HCT116 (cell line): ENCODE data around the gene ZNF2. TPM values are rescaled to one million over a fixed set of nuclear protein-coding genes. Genes with fewer than 3 reads are reported as not detected.

Source experiments
- ATAC-seq: fragments of 200-7000 bp; cut with Tn5 transposase; 2 replicates; pipeline ENCODE4 v1.9.1; 2020; ENCODE audit warnings: mild to moderate bottlenecking, moderate library complexity
- BruUV-seq: library from RNA; stranded (reverse); fragments of 400-500 nt; replicated peaks from 2 replicates; lab custom pipeline; 2021; lab: Mats Ljungman, UMichigan
- CTCF ChIA-PET: fragments of 300-600 bp; sonication (Branson Sonifier 250); formaldehyde crosslinking; loops from one replicate; lab custom pipeline; 2021; ENCODE audit warnings: antibody characterized with exemption; lab: Charles Lee
- POLR2A ChIA-PET: fragments of 300-600, 350-600 bp; sonication (Branson Sonifier 250); formaldehyde crosslinking; loops from one replicate; lab custom pipeline; 2021; ENCODE audit warnings: antibody characterized with exemption; lab: Charles Lee
- RAD21 ChIA-PET, 2 experiments: fragments of 300-600 bp; sonication (Branson Sonifier 250); formaldehyde crosslinking; loops; one replicate each; lab custom pipeline; 2023; ENCODE audit warnings: low total read pairs in 2 of 2; ENCODE audit not compliant: uncharacterized antibody in 2 of 2, unreplicated experiment in 2 of 2, low non-redundant PET in 1 of 2; lab: Charles Lee
- DNase-seq: peaks from one replicate; pipeline ENCODE4 v3.0.0-alpha.2; 2010; ENCODE audit warnings: low read depth, low spot score
- H2AFZ ChIP-seq: fragments of 200-600 bp; shearing (Covaris generic), sonication (generic); 2 replicates; pipeline ENCODE4 v1.6.1; 2017; ENCODE audit warnings: low read depth, mixed run types, mixed read lengths, antibody characterized with exemption, low read length; ENCODE audit not compliant: poor library complexity, severe bottlenecking
- H3K27ac ChIP-seq: 2 replicates; pipeline ENCODE4 v1.5.1; 2012; ENCODE audit warnings: low read depth, low read length
- H3K27me3 ChIP-seq: fragments of 200-600 bp; sonication (generic); 2 replicates; pipeline ENCODE4 v1.6.1; 2016; ENCODE audit warnings: mixed run types, low read length, mixed read lengths; ENCODE audit not compliant: insufficient read depth
- H3K36me3 ChIP-seq, 2 experiments: fragments of 200-500 bp in 1 of 2; fragments of 200-600 bp in 1 of 2; sonication (Bioruptor generic) in 1 of 2; sonication (generic) in 1 of 2; 2 replicates each; pipeline versions ENCODE4 v1.5.1 to v1.6.1; 2014 to 2016; ENCODE audit warnings: low read length in 2 of 2, inconsistent platforms in 1 of 2, mixed read lengths in 1 of 2, mixed run types in 1 of 2; ENCODE audit not compliant: insufficient read depth in 2 of 2, control insufficient read depth in 1 of 2
- H3K4me1 ChIP-seq, 2 experiments: fragments of 200-600 bp in 1 of 2; sonication (generic) in 1 of 2; 2 replicates each; pipeline versions ENCODE4 v1.5.1 to v1.6.1; 2012 to 2017; ENCODE audit warnings: low read length in 2 of 2, inconsistent platforms in 1 of 2, mild to moderate bottlenecking in 1 of 2, mixed read lengths in 1 of 2, mixed run types in 1 of 2, moderate library complexity in 1 of 2; ENCODE audit not compliant: insufficient read depth in 2 of 2, control insufficient read depth in 1 of 2
- H3K4me2 ChIP-seq: fragments of 200-600 bp; sonication (generic); 2 replicates; pipeline ENCODE4 v1.6.1; 2017; ENCODE audit warnings: mixed run types, low read length, mixed read lengths
- H3K4me3 ChIP-seq, 2 experiments: fragments of 200-600 bp in 1 of 2; sonication (generic) in 1 of 2; replicated peaks in 1 of 2; 2 replicates each; pipeline ENCODE4 v1.5.1; 2011 to 2016; ENCODE audit warnings: low read length in 2 of 2, control low read depth in 1 of 2, low read depth in 1 of 2, mild to moderate bottlenecking in 1 of 2, mixed read lengths in 1 of 2, mixed run types in 1 of 2
- H3K79me2 ChIP-seq: fragments of 200-600 bp; sonication (generic); 2 replicates; pipeline ENCODE4 v1.6.1; 2017; ENCODE audit warnings: mild to moderate bottlenecking, mixed run types, low read length, moderate library complexity, mixed read lengths; ENCODE audit not compliant: insufficient read depth
- H3K9ac ChIP-seq: fragments of 200-600 bp; sonication (generic); 2 replicates; pipeline ENCODE4 v1.6.1; 2016; ENCODE audit warnings: low read length, mixed read lengths
- H3K9me2 ChIP-seq: fragments of 200-600 bp; sonication (generic), shearing (Covaris generic); 2 replicates; pipeline ENCODE4 v1.6.1; 2017; ENCODE audit warnings: mixed run types, mild to moderate bottlenecking, moderate library complexity; ENCODE audit not compliant: insufficient read depth
- H3K9me3 ChIP-seq, 2 experiments: fragments of 200-500 bp in 1 of 2; fragments of 200-600 bp in 1 of 2; sonication (Bioruptor generic) in 1 of 2; sonication (generic) in 1 of 2; 2 replicates each; pipeline ENCODE4 v1.6.1; 2014 to 2017; ENCODE audit warnings: low read length in 2 of 2, mixed read lengths in 2 of 2, inconsistent platforms in 1 of 2, low read depth in 1 of 2, mild to moderate bottlenecking in 1 of 2, mixed run types in 1 of 2, moderate library complexity in 1 of 2; ENCODE audit not compliant: control insufficient read depth in 1 of 2, insufficient read depth in 1 of 2
- H4K20me1 ChIP-seq: fragments of 200-600 bp; sonication (generic), shearing (Covaris generic); 2 replicates; pipeline ENCODE4 v1.6.1; 2017; ENCODE audit warnings: mixed run types, mild to moderate bottlenecking, moderate library complexity; ENCODE audit not compliant: insufficient read depth
- CTCF ChIP-seq, 3 experiments: fragments of 200-600 bp in 1 of 3; sonication (generic) in 1 of 3; IDR thresholded peaks in 2 of 3; conservative IDR thresholded peaks in 1 of 3; 2 replicates each; pipeline ENCODE4 v1.5.1; 2012 to 2017; ENCODE audit warnings: low read depth in 2 of 3, low read length in 2 of 3, antibody characterized with exemption in 1 of 3, borderline replicate concordance in 1 of 3, control low read depth in 1 of 3, mild to moderate bottlenecking in 1 of 3, mixed read lengths in 1 of 3, mixed run types in 1 of 3, moderate library complexity in 1 of 3; ENCODE audit not compliant: insufficient read depth in 1 of 3
- EGR1 ChIP-seq: IDR thresholded peaks from 2 replicates; pipeline ENCODE4 v1.6.1; 2012; ENCODE audit warnings: low read depth
- EZH2 ChIP-seq: fragments of 200-600 bp; sonication (generic); IDR thresholded peaks from 2 replicates; pipeline ENCODE4 v1.6.1; 2017; ENCODE audit warnings: antibody characterized with exemption, mixed run types
- EZH2phosphoT487 ChIP-seq: fragments of 200-600 bp; IDR thresholded peaks from 2 replicates; pipeline ENCODE4 v1.6.1; 2018; ENCODE audit warnings: antibody characterized with exemption, borderline replicate concordance
- FOSL1 ChIP-seq: IDR thresholded peaks from 2 replicates; pipeline ENCODE4 v1.6.1; 2012; ENCODE audit warnings: low read depth
- MAX ChIP-seq: IDR thresholded peaks from 2 replicates; pipeline ENCODE4 v1.6.1; 2012
- POLR2AphosphoS5 ChIP-seq: IDR thresholded peaks from 2 replicates; pipeline ENCODE4 v1.6.1; 2011; ENCODE audit warnings: mild to moderate bottlenecking, low read depth, low read length, moderate library complexity
- RAD21 ChIP-seq: IDR thresholded peaks from 2 replicates; pipeline ENCODE4 v1.6.1; 2012; ENCODE audit warnings: low read depth, mild to moderate bottlenecking
- REST ChIP-seq: IDR thresholded peaks from 2 replicates; pipeline ENCODE4 v1.6.1; 2012; ENCODE audit warnings: low read depth
- SIN3A ChIP-seq: IDR thresholded peaks from 2 replicates; pipeline ENCODE4 v1.6.1; 2012; ENCODE audit warnings: low read depth
- TCF7L2 ChIP-seq: IDR thresholded peaks from 2 replicates; pipeline ENCODE4 v1.7.0; 2011; ENCODE audit warnings: borderline replicate concordance, inconsistent platforms; ENCODE audit not compliant: insufficient read depth, insufficient read length; ENCODE audit errors: extremely low read depth
- YY1 ChIP-seq: IDR thresholded peaks from 2 replicates; pipeline ENCODE4 v1.6.1; 2011; ENCODE audit warnings: low read length, low read depth, moderate library complexity, mild to moderate bottlenecking; ENCODE audit not compliant: insufficient replicate concordance; ENCODE audit errors: extremely low read depth
- ZFX ChIP-seq: fragments of 450-650 bp; IDR thresholded peaks from 2 replicates; pipeline ENCODE4 v1.6.1; 2017
- intact Hi-C: fragments of 100-400 bp; cut with micrococcal nuclease; formaldehyde crosslinking; loops from 2 replicates; pipeline ENCODE4 v1.10.0; 2022
- total RNA-seq: library from RNA; stranded (reverse); gene quantifications from one replicate; pipeline ENCODE4 v1.2.1, GENCODE V29; 2021; ENCODE audit not compliant: unreplicated experiment

ZNF2 gene
- total RNA-seq, 1 experiment from 2014 or later = 3.4 TPM

- peaks cover 7 to 11% of the 10 kb centered on the region in 2 experiments; a peak in 2 of 4 replicates for H3K9me3 ChIP-seq
- H2AFZ ChIP-seq = no peak within 1 kb of the TSS
- POLR2A ChIA-PET = no interaction called here
- intact Hi-C loops = no loop called here
- peak within 1 kb of the TSS; percentile 35 to 56 for H3K4me3 ChIP-seq
- CTCF ChIA-PET = no interaction called here
- no peaks in the 10 kb centered on the region for H3K36me3 ChIP-seq
- no peak within 1 kb of the TSS for H3K9ac ChIP-seq
- peak within 1 kb of the TSS; percentile 70 for H3K4me2 ChIP-seq
- H3K27ac ChIP-seq = no peak within 1 kb of the TSS; the same call in 1 of the 2 replicates
- no peaks in the 10 kb centered on the region for H3K79me2 ChIP-seq
- peaks cover 0 to 5% of the 10 kb centered on the region in 2 experiments; a peak in 1 of 4 replicates for H3K4me1 ChIP-seq
- no peaks in the 10 kb centered on the region for H3K27me3 ChIP-seq
- RAD21 ChIA-PET = no interaction called here
- TF ChIP-seq EZH2 (no peak), ZFX (no peak), SIN3A (no peak), CTCF (IDR thresholded peaks at IDR 0.05 in 2 of 3, conservative IDR thresholded peaks at IDR 0.05 in 1 of 3; ENCODE audit: borderline replicate concordance in 1 of 3, insufficient read depth in 1 of 3, low read depth in 2 of 3, low read length in 2 of 3) (0 out of 6 replicates have a peak, but pooled peaks of 1 of the 3 experiments have one; percentile 16), EZH2phosphoT487 (no peak), MAX (peak; percentile 67; the same call in 1 of the 2 replicates), POLR2AphosphoS5 (peak; percentile 52), RAD21 (peak; percentile 46), FOSL1 (no peak), EGR1 (no peak), YY1 (no peak), TCF7L2 (no peak), REST (no peak)
- peak; percentile 38 for DNase-seq
- no peaks in the 10 kb centered on the region for H3K9me2 ChIP-seq
- peak; percentile 95 for ATAC-seq
- BruUV-seq = no TSS peak
- no peaks in the 10 kb centered on the region for H4K20me1 ChIP-seq
Observed at GRCh38 chr2:95207111-95207961, 41.7 kb downstream of the ZNF2 start, which contains the start of gene ZNF892. Gene ZNF892, plus strand, starts transcription at chr2:95207521. Its CDS starts 295 bp downstream, at chr2:95207816.
